ENCODE measurements around the gene CCAR1.
"Not testable (repeated sequence)": the region's sequence is repeated elsewhere in the genome, so short reads cannot be mapped to it uniquely, and the experiment has no call there.

The CCAR1 gene

GRCh38 chr10:68720793-68721672, at the start of gene CCAR1:
Gene CCAR1 (plus strand): TSS chr10:68721239. CDS start chr10:68722505, 1,266 bp downstream.
- DNase-seq: peak; percentile 100

- DNase-seq: no peak
Observed at GRCh38 chr10:68684413-68684812, 36.6 kb upstream of the CCAR1 start.

- no peak for DNase-seq
Observed at GRCh38 chr10:68696018-68696417, 25.0 kb upstream of the CCAR1 start.

- no peak for DNase-seq
Observed at GRCh38 chr10:68697106-68697505, 23.9 kb upstream of the CCAR1 start.

GRCh38 chr10:68700197-68700596, 20.8 kb upstream of the CCAR1 start:
- DNase-seq: no peak

- DNase-seq: no peak
Observed at GRCh38 chr10:68705548-68705947, 15.5 kb upstream of the CCAR1 start.

GRCh38 chr10:68708987-68709386, 12.1 kb upstream of the CCAR1 start:
- not testable (repeated sequence) for DNase-seq

GRCh38 chr10:68713065-68713464, 8.0 kb upstream of the CCAR1 start:
- not testable (repeated sequence) for DNase-seq

GRCh38 chr10:68717435-68717834, 3.6 kb upstream of the CCAR1 start:
- DNase-seq: no peak

- DNase-seq: no peak
Observed at GRCh38 chr10:68721673-68722335, 765 bp downstream of the CCAR1 start.

GRCh38 chr10:68725016-68725415, 4.0 kb downstream of the CCAR1 start:
- DNase-seq: no peak

GRCh38 chr10:68727146-68727545, 6.1 kb downstream of the CCAR1 start:
- DNase-seq: no peak

- DNase-seq: no peak
Observed at GRCh38 chr10:68732651-68733050, 11.6 kb downstream of the CCAR1 start.

GRCh38 chr10:68734349-68734748, 13.3 kb downstream of the CCAR1 start:
- no peak for DNase-seq

GRCh38 chr10:68735119-68735518, 14.1 kb downstream of the CCAR1 start:
- DNase-seq: no peak

- not testable (repeated sequence) for DNase-seq
Observed at GRCh38 chr10:68735739-68736138, 14.7 kb downstream of the CCAR1 start.

- not testable (repeated sequence) for DNase-seq
Observed at GRCh38 chr10:68740676-68741075, 19.6 kb downstream of the CCAR1 start.

- no peak for DNase-seq
Observed at GRCh38 chr10:68742397-68742796, 21.4 kb downstream of the CCAR1 start.

- no peak for DNase-seq
Observed at GRCh38 chr10:68752711-68753350, 31.8 kb downstream of the CCAR1 start.

- DNase-seq: no peak
Observed at GRCh38 chr10:68756246-68756645, 35.2 kb downstream of the CCAR1 start.

- DNase-seq: no peak
Observed at GRCh38 chr10:68756766-68757165, 35.7 kb downstream of the CCAR1 start.

- no peak for DNase-seq
Observed at GRCh38 chr10:68759223-68759863, 38.3 kb downstream of the CCAR1 start.

- DNase-seq: no peak
Observed at GRCh38 chr10:68759967-68760366, 38.9 kb downstream of the CCAR1 start.
